Measurements from ENCODE around the gene VTI1A. TPM values are rescaled to one million over a fixed set of nuclear protein-coding genes. Genes with fewer than 3 reads are reported as not detected.

The VTI1A gene
- polyA plus RNA-seq, 2 of the 4 experiments (the other 2 are of a cell fraction) = 17.0 to 25.3 TPM

DNA sequence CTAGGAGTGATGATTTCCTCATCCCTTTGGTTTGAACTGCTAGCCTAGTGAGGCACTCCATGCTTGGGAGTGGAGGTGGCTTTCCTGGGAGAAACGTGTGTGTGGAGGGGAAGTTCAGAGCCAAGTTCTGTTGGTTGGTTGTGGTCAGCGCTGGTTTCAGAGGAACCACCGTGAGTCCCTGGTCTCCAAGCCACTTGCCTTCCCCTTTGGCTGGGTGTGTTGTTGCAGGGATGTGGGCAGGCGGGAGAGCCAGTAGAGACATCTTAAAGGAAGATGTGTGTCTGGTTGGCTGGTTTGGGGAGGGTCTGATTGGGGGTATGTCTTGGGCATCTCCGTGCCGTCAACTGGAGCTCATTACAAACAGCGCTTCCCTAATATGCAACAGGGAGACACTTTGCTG lies 372.2 kb downstream of the VTI1A start (continued):
- TF ChIP-seq RNF2 (IDR thresholded peaks at IDR 0.05; ENCODE audit: borderline replicate concordance, low read depth) = no peak

DNA sequence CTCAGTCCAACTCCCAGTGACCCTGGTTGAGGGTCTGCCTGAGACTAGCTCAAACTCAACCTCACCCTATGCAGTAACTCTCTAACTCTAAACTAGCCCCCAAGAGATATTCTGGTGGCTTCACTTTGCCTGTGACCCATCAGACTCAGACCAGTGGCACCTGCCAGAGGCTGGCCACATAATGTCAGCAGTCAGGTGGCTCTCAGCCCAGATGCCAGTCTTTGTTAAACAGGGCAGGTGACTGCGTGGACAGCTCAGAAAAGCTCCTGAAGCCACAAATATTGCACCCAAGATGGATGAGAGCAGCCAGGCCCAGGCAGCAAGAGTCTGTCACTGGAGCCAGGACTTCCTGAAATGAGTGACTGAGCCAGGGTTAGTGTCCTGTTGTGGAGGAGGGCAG lies 373.3 kb downstream of the VTI1A start:
- Histone ChIP-seq H3K9me3 (no peaks in the 10 kb centered on the region), H3K4me2 (no peak overlapping the region), H3K4me3 (no peak overlapping the region), H3K27ac (no peak overlapping the region), H3K4me1 (peaks cover 10% of the 10 kb centered on the region)
- DNase-seq (ENCODE audit: low read depth in 1 of 2, low spot score in 1 of 2) = no peak
- ChIA-PET POLR2A (no interaction called here), CTCF (interaction anchor here (1.1 to 1.4 kb wide), 3 partner anchors 14 to 565 kb away, joined by 4 to 5 read pairs (median 4); no protein-coding TSS in a partner anchor)
- FAIRE-seq = no peak
- TF ChIP-seq CBX2 (IDR thresholded peaks at IDR 0.05; ENCODE audit: borderline replicate concordance, low read depth) = no peak
- TF ChIP-seq, protein P1, sequence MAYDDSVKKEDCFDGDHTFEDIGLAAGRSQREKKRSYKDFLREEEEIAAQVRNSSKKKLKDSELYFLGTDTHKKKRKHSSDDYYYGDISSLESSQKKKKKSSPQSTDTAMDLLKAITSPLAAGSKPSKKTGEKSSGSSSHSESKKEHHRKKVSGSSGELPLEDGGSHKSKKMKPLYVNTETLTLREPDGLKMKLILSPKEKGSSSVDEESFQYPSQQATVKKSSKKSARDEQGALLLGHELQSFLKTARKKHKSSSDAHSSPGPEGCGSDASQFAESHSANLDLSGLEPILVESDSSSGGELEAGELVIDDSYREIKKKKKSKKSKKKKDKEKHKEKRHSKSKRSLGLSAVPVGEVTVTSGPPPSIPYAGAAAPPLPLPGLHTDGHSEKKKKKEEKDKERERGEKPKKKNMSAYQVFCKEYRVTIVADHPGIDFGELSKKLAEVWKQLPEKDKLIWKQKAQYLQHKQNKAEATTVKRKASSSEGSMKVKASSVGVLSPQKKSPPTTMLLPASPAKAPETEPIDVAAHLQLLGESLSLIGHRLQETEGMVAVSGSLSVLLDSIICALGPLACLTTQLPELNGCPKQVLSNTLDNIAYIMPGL (CRISPR knock-in tag; IDR thresholded peaks at IDR 0.05; ENCODE audit: borderline replicate concordance) = no peak
- TF ChIP-seq, protein P2, sequence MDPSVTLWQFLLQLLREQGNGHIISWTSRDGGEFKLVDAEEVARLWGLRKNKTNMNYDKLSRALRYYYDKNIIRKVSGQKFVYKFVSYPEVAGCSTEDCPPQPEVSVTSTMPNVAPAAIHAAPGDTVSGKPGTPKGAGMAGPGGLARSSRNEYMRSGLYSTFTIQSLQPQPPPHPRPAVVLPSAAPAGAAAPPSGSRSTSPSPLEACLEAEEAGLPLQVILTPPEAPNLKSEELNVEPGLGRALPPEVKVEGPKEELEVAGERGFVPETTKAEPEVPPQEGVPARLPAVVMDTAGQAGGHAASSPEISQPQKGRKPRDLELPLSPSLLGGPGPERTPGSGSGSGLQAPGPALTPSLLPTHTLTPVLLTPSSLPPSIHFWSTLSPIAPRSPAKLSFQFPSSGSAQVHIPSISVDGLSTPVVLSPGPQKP (IDR thresholded peaks at IDR 0.05; ENCODE audit: low read depth, low read length) = no peak
- ATAC-seq = no peak
- 85% methylated on average over 1 of the region's 1 CpG for WGBS (ENCODE audit: missing lambda C conversion rate)

DNA sequence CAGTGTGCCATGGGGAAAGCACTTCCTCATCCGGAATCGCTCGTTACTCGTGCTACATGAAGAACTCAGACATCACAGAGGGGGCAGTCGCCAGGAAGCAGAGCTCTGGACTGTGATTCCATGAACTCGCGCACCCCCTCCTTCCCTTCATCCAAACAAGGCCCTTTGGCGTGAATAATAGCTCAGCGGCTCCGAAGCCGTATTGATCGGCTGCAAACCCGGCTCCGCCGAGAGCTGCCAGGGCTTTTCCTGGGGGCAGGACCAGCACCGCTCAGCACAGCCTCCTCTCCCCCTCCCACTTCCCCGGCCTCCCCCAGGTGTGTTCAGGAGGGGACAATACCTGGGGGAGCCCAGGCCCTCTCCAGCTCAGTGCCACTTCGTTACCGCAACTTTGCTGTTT lies 374.0 kb downstream of the VTI1A start:
- Histone ChIP-seq H3K4me1 (peaks cover 3% of the 10 kb centered on the region), H3K9me3 (no peaks in the 10 kb centered on the region), H3K4me3 (no peak overlapping the region), H3K27ac (no peak overlapping the region), H3K4me2 (no peak overlapping the region)
- DNase-seq (ENCODE audit: low read depth in 1 of 2, low spot score in 1 of 2) (no peak), ATAC-seq (no peak), FAIRE-seq (no peak)
- POLR2A ChIA-PET = no interaction called here
- no peak for TF ChIP-seq JUNB (IDR thresholded peaks at IDR 0.05)
- TF ChIP-seq HOXB13 (CRISPR knock-in tag; IDR thresholded peaks at IDR 0.05; ENCODE audit: low read depth) = no peak
- no peak for TF ChIP-seq TFCP2L1 (CRISPR knock-in tag; IDR thresholded peaks at IDR 0.05)
- TF ChIP-seq POLR2A (IDR thresholded peaks at IDR 0.05; ENCODE audit: low read length) = no peak
- no peak for TF ChIP-seq MYC (IDR thresholded peaks at IDR 0.05; ENCODE audit: borderline replicate concordance, low read length)
- TF ChIP-seq POLR2AphosphoS2 (conservative IDR thresholded peaks at IDR 0.05; ENCODE audit: low read length) = no peak
- CTCF ChIA-PET = interaction anchor here (0.7 to 1.4 kb wide), 3 partner anchors 14 to 564 kb away, joined by 4 to 5 read pairs (median 4); no protein-coding TSS in a partner anchor
- WGBS (ENCODE audit: missing lambda C conversion rate) = 97% methylated on average over 19 of the region's 19 CpGs

DNA sequence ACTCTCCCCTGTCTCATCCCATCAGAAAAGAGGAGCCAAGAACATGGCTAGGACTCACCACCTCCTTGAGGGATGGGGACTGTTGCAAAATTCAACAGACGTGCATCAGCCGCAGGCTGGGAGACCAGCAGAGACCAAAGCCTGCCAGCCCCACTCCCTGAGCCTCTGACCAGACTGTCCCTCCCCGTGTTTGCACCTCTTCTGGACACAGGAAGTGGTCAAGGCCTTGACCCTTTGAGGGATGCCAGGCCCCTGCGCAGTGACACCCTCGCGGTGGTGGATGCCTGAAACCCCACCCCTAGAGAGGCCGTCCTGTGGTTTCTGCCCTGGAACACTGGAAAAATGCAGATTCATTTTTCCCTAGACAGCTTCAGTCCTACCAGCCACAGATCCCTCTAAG lies 374.6 kb downstream of the VTI1A start:
- FAIRE-seq = no peak
- TF ChIP-seq, protein P3, sequence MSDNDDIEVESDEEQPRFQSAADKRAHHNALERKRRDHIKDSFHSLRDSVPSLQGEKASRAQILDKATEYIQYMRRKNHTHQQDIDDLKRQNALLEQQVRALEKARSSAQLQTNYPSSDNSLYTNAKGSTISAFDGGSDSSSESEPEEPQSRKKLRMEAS (IDR thresholded peaks at IDR 0.05) = no peak
- TF ChIP-seq EHMT2 (IDR thresholded peaks at IDR 0.05; ENCODE audit: low read depth) = no peak
- TF ChIP-seq RCOR1 (IDR thresholded peaks at IDR 0.05; ENCODE audit: low read depth, low read length) = no peak
- ChIA-PET CTCF (interaction anchor here (0.7 to 1.4 kb wide), 2 partner anchors 14 to 56 kb away, joined by 4 to 5 read pairs; no protein-coding TSS in a partner anchor), POLR2A (no interaction called here)
- H3K9me3 ChIP-seq = no peaks in the 10 kb centered on the region
- DNase-seq (ENCODE audit: low read depth in 1 of 2, low spot score in 1 of 2) = no peak
- H3K4me2 ChIP-seq = no peak overlapping the region
- ATAC-seq = no peak
- no peaks in the 10 kb centered on the region for H3K4me1 ChIP-seq
- H3K4me3 ChIP-seq = no peak overlapping the region
- 83% methylated on average over 7 of the region's 7 CpGs for WGBS (ENCODE audit: missing lambda C conversion rate)
- peak overlapping the region in 1 of 2 experiments; percentile 32; a peak in 1 of 6 replicates for H3K27ac ChIP-seq

DNA sequence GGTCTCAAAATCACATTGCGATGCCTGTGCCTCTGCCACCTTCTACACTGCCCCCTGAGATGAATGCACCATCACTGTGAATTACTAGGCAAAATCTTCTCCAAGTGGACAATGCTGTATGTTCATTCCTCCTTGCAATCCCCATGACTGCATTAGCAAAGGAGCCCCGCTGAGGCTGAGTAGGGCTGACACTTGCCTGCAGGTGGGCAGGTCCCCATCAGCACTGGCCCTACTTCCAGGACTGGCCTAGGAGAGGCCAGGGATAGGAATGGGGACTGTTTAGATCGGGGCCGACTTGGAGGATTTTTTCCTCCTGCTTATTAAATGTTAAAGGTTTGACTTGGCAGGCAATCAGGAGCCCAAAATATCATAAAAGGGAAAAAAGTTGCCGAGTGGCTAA lies 376.0 kb downstream of the VTI1A start:
- WGBS (ENCODE audit: missing lambda C conversion rate) = 93% methylated on average over 5 of the region's 5 CpGs
- Histone ChIP-seq H3K4me2 (no peak overlapping the region), H3K4me1 (no peaks in the 10 kb centered on the region), H3K4me3 (no peak overlapping the region), H3K27ac (no peak overlapping the region), H3K9me3 (no peaks in the 10 kb centered on the region)
- ChIA-PET CTCF (no interaction called here), POLR2A (no interaction called here)
- FAIRE-seq = no peak
- peak in 1 of 2 experiments; percentile 44; a peak in 1 of 6 replicates for ATAC-seq
- no peak for DNase-seq (ENCODE audit: low read depth in 1 of 2, low spot score in 1 of 2)
- TF ChIP-seq HOXA7 (CRISPR knock-in tag; IDR thresholded peaks at IDR 0.05) = no peak
- TF ChIP-seq, protein P4, sequence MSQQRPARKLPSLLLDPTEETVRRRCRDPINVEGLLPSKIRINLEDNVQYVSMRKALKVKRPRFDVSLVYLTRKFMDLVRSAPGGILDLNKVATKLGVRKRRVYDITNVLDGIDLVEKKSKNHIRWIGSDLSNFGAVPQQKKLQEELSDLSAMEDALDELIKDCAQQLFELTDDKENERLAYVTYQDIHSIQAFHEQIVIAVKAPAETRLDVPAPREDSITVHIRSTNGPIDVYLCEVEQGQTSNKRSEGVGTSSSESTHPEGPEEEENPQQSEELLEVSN (IDR thresholded peaks at IDR 0.05; ENCODE audit: borderline replicate concordance, low read depth) = no peak
- TF ChIP-seq RARB (CRISPR knock-in tag; IDR thresholded peaks at IDR 0.05) = no peak
- no peak for TF ChIP-seq KDM1A (IDR thresholded peaks at IDR 0.05; ENCODE audit: low read depth)
- TF ChIP-seq JUNB (IDR thresholded peaks at IDR 0.05) = no peak
- TF ChIP-seq TP53 (CRISPR knock-in tag; IDR thresholded peaks at IDR 0.05) = no peak
- no peak for TF ChIP-seq CHD2 (IDR thresholded peaks at IDR 0.05; ENCODE audit: low read length, partially characterized antibody)
- TF ChIP-seq, protein P5, sequence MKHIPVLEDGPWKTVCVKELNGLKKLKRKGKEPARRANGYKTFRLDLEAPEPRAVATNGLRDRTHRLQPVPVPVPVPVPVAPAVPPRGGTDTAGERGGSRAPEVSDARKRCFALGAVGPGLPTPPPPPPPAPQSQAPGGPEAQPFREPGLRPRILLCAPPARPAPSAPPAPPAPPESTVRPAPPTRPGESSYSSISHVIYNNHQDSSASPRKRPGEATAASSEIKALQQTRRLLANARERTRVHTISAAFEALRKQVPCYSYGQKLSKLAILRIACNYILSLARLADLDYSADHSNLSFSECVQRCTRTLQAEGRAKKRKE (CRISPR knock-in tag; IDR thresholded peaks at IDR 0.05; ENCODE audit: low read depth) = no peak
- no peak for TF ChIP-seq GATA3 (IDR thresholded peaks at IDR 0.05; ENCODE audit: borderline replicate concordance)
- TF ChIP-seq ZFP36 (IDR thresholded peaks at IDR 0.05; ENCODE audit: borderline replicate concordance, partially characterized antibody) = no peak
- TF ChIP-seq MAZ (IDR thresholded peaks at IDR 0.05; ENCODE audit: borderline replicate concordance, low read depth, low read length) = no peak
- TF ChIP-seq, protein P6, sequence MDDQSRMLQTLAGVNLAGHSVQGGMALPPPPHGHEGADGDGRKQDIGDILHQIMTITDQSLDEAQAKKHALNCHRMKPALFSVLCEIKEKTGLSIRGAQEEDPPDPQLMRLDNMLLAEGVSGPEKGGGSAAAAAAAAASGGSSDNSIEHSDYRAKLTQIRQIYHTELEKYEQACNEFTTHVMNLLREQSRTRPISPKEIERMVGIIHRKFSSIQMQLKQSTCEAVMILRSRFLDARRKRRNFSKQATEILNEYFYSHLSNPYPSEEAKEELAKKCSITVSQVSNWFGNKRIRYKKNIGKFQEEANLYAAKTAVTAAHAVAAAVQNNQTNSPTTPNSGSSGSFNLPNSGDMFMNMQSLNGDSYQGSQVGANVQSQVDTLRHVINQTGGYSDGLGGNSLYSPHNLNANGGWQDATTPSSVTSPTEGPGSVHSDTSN (IDR thresholded peaks at IDR 0.05) = no peak
- no peak for TF ChIP-seq BHLHE40 (IDR thresholded peaks at IDR 0.05; ENCODE audit: low read depth, low read length)

Data from A549 (cell line).